SKM-1 treated with dmso at 0.1 percent for 144 hours (cell line): ENCODE measurements around the gene GPATCH2.
"Not testable (repeated sequence)": the region's sequence is repeated elsewhere in the genome, so short reads cannot be mapped to it uniquely, and the experiment has no call there.

Experiments used
- DNase-seq: peaks from one replicate; lab custom pipeline; 2025; ENCODE audit not compliant: unreplicated experiment; lab: John Stamatoyannopoulos, UW

GPATCH2 gene

GRCh38 chr1:217584286-217584811 is 46.5 kb downstream of the GPATCH2 start:
- not testable (repeated sequence) for DNase-seq

GRCh38 chr1:217577336-217577735 is 53.6 kb downstream of the GPATCH2 start:
- DNase-seq = no peak

DNA sequence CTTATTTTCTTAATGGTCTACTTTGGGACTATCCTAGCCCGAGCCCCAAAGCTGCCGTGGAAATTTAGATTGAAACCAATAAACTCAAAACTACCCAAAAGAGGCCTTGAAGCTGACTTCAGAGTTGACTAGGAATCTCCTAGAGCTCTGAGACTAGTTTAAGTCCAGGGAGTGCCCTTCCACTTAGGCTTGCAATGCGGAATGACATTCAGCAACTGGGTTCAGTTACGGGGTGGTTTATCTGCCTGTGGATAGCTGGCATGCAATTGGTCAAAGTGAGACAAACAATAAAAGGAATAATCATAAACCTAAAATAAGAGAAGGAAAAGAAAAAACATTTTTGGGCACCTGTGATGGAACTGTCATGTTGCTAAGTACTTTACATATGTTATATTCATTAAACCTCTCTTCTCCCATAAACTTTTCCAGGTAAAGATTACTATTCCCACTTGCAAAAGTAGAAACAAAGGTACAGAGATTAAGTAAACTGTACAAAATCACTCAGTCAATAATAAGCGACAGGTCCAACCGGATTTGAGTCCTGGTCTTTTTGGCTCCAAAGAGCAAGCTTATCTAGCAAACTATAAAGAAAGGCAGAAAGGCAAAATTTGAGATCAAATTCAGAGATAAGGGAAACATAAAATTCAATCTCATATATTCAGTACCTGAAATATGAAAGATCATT is 56.5 kb downstream of the GPATCH2 start:
- DNase-seq = no peak

DNA sequence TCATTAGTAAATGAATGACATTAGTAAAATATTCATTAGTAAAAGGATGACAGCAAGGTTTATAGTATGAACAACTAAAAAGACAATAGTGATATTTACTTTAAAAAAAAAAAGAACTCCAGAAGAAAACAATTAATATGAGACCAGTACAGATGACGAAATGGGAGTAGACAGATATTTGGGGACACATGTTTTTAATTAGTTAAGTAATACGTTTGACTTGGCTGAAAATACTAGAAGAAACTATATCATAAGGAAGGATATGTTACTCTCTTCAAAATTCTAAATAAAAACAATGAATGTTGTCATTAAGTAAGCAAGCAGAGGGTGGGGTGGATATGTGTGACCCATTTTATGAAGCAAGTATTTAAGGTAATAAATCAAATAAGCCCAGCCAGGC is 61.9 kb downstream of the GPATCH2 start:
- no peak for DNase-seq

- DNase-seq = no peak
Observed at GRCh38 chr1:217568200-217568599, 62.7 kb downstream of the GPATCH2 start.

- DNase-seq = peak; percentile 42
Observed at GRCh38 chr1:217564833-217565232, 66.1 kb downstream of the GPATCH2 start.

DNA sequence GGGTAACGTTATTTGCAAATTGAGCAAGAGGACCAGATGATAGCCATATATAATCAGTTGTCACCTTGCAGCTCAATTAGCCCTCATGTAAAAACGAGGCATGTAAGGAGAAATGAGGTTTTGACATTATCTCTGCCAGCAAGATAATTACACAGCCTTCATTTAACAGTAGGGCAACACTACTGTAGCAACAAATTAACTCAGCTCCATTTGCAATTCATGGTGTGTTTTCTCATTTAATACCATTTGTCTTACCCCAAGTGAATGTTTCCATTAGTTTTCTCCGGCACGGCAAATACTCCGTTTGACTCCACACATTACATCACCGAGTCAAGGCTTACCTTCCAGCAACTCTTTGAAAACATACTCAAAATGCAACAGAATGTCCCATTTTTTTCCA is 66.7 kb downstream of the GPATCH2 start:
- DNase-seq = no peak

DNA sequence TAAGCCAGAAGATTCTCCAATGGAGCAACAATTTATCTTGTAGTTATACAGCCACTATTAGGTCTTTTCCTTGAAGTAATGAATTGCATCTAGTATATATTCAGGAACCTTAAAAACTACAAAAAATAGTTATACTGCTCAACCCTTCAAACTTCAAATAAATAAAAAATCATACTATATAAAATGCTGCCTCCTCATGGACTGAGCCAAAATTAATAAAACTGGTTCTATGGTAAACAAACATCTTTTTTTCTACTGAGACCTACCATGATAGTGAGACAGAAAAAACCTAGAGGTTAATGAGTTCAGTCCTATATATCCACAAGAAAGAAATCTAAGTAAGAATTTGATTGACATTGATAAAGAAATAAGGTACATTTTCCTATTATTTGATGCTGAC is 67.7 kb downstream of the GPATCH2 start:
- DNase-seq = no peak

- DNase-seq = no peak
Observed at GRCh38 chr1:217562229-217562878, 68.5 kb downstream of the GPATCH2 start.

DNA sequence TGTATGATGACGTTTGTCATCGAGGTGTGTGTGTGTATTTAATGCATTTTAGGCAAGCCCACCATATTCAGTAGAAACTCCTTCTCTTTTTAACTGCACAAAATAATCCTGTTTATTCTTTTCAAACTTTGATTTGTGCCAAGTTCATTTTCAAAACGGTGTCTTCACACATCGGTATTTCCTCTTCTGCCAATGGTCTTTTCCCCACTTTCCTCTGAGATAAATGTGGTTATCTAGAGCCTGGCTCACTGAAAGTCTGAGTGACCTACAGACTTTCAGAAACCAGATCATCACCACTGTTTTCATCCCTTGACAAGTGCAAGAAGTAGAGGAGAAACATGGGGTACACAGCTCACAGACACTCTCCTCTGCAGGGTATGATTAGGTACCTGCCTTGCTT is 69.4 kb downstream of the GPATCH2 start:
- no peak for DNase-seq

GRCh38 chr1:217554849-217555248 is 76.0 kb downstream of the GPATCH2 start:
- DNase-seq = no peak

DNA sequence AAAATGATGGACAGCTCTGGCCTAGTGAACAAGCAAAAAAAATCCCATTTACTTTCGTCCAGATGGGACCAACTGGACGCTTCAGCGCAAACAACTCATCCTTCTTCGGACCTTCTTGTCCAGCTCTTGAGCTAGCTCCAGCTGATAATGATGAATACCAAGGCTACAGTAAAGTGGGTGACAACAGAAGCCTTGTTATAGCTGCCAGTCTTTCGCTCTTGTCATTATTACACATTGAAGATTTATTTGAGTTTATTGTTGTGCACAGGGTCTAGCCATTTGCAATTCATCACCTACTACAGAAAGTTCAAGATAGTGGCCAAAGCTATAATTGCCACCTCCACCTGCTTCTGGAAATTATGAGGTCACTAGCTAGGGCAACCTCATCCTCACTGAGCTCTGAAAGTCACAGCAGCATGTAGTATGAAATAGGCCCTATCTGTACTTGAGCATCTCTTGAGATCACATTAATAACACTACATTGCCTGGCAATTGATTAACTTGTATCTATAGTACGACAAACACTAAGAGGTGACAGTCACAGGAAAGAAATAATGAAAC is 76.9 kb downstream of the GPATCH2 start:
- DNase-seq = no peak

- DNase-seq = no peak
Observed at GRCh38 chr1:217552339-217552951, 78.4 kb downstream of the GPATCH2 start.

- DNase-seq = no peak
Observed at GRCh38 chr1:217542837-217543236, 88.1 kb downstream of the GPATCH2 start.

DNA sequence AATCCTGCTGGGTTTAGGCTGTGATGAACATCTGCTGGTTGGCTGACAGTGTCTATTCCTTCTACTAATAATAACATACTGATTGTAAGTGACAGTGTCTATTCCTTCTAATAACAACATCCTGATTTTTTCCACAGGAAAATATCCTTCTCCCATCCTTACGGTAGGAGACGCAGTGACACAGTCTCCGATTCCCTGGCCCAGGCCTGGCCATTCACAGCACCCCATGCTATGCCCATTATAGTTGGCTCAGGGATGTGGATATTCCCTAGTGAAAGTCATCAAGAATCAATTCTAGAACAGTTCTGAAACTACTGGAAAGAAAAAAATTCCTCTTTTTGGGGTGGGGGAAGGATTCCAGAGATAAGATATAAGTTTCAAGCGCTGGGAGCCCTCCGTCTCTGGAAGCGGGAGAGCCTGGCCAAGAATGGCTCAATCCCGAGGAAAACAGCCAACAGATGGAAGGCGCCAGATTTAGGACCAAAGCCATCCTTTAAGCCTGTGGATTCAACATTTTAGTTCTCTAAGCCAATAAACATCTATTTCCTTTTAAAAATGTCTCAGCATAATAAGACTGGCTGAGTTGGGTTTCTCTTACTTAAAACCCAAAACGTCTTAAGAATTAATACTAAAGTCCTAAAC is 88.6 kb downstream of the GPATCH2 start:
- DNase-seq = no peak

DNA sequence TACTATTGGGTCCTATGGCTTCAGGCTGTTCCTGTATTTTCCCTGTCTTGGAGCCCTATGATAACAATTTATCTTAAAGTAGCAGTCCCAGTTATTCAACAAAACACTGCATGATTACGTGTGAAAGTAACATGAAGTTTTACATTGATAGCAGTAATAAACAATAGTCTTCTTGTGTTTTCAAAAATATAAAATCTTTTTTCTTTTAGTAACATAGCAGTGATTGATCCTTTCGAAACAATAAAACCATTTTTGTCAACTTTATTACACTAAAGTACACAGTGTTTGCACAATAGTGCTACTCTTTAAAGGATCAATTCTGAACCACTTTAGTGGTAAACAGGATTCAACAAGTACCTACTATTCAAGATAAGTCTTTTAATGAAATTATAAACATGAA is 90.6 kb downstream of the GPATCH2 start:
- no peak for DNase-seq

DNA sequence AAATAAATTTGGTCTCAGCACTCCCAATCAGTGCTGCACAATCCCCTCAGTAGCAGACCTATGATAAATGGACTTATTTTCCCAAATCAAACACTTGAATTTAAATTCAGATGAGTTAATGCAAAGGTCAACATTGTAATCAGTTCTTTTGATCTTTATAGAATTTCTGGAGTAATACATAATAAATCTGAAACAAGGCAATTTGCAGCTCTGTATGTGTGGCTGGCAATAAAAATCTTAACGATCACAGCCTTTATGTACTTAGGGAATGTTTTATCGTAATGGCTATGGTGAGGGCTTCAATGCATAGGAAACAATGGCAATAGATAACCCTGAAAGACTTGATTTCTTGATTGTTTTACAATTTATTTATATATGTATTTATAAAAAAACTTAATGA is 91.4 kb downstream of the GPATCH2 start:
- DNase-seq = no peak

- no peak for DNase-seq
Observed at GRCh38 chr1:217535601-217536377, 95.1 kb downstream of the GPATCH2 start.

GRCh38 chr1:217534566-217534965 is 96.3 kb downstream of the GPATCH2 start:
- no peak for DNase-seq

DNA sequence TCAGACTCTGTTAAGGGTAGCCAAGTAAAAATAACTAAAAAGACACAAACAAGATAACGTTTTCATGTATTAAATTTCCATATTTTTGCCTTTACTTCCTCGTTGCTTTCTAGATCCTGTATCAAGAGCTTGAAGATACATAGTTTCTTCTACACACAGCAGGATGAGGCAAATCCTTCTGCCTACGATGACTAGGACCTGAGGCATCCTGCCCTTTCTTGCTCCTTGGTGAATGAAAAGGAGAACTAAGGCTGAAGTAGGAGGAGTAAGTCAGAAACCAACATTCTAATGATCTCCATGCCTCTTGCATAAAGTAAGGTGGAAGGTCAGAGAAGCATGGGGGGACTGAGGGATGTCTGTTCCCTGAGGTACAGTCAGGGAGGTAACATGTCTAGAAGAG is 102.6 kb downstream of the GPATCH2 start:
- no peak for DNase-seq

- no peak for DNase-seq
Observed at GRCh38 chr1:217527151-217527550, 103.7 kb downstream of the GPATCH2 start.
